ENCODE results near the gene BOLA1.
"Not testable (repeated sequence)": the region's sequence is repeated elsewhere in the genome, so short reads cannot be mapped to it uniquely, and the experiment has no call there.

BOLA1 gene, protein sequence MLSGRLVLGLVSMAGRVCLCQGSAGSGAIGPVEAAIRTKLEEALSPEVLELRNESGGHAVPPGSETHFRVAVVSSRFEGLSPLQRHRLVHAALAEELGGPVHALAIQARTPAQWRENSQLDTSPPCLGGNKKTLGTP

DNA sequence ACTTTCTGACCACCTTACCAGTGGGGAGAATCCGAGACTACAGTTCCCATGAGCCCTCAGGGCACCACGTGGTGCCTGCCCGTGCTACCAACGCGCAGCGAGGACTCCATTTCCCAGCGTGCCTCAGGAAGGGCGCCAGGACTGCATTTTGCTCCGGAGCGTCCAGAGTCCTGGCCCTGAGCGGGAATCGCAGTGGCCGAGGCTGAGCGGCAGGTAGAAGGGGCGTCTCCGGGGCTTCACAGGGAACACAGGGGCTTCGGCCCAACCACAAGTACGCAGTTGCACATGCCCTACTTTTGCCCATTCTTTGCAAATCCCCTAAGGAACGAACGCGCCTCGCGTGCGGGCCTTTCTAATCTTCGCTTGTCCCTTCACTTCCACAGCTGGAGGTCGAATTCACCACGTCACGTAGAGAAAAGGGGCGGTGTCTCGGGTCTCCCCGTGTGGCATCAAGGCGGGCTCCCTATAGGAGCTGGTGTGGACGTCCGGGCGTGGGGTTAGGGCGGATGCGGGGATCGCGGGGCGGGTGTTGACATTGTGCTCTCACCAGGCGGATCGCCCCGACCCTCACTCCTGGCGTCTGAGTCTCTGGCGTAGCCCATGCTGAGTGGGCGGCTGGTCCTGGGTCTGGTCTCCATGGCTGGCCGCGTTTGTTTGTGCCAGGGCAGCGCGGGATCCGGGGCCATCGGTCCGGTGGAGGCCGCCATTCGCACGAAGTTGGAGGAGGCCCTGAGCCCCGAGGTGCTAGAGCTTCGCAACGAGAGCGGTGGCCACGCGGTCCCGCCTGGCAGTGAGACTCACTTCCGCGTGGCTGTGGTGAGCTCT is at the start of gene BOLA1:
Gene BOLA1 (plus strand): TSS at position 109 of the 825 bp plus-strand sequence. CDS start 492 bp downstream, at position 601.
- Histone ChIP-seq H3K79me2 (no peaks in the 10 kb centered on the region), H3K4me2 (ENCODE audit: low read length) (peak within 1 kb of the TSS; percentile 80), H3K4me1 (no peaks in the 10 kb centered on the region), H3K4me3 (ENCODE audit: low read depth, low read length) (peak within 1 kb of the TSS; percentile 76), H3K27ac (peak within 1 kb of the TSS; percentile 82), H3K9ac (peak within 1 kb of the TSS; percentile 7), H3K27me3 (ENCODE audit: control insufficient read depth, insufficient read depth, low read length) (no peaks in the 10 kb centered on the region), H3K9me3 (ENCODE audit: control insufficient read depth, low read length) (no peaks in the 10 kb centered on the region), H3K36me3 (ENCODE audit: control insufficient read depth, insufficient read depth, low read length) (no peaks in the 10 kb centered on the region), H2AFZ (peak within 1 kb of the TSS; percentile 91)
- no peak for TF ChIP-seq CTCF (IDR thresholded peaks at IDR 0.05)

- H3K4me1 ChIP-seq: peaks cover 5% of the 10 kb centered on the region
- no peak overlapping the region for H3K27ac ChIP-seq
- H2AFZ ChIP-seq: no peak overlapping the region
- peaks cover 4% of the 10 kb centered on the region for H3K79me2 ChIP-seq
- no peaks in the 10 kb centered on the region for H3K9me3 ChIP-seq (ENCODE audit: control insufficient read depth, low read length)
- H3K36me3 ChIP-seq (ENCODE audit: control insufficient read depth, insufficient read depth, low read length): no peaks in the 10 kb centered on the region
- H3K9ac ChIP-seq: no peak overlapping the region
- H3K4me3 ChIP-seq (ENCODE audit: low read depth, low read length): peak overlapping the region; percentile 45
- peak overlapping the region; percentile 63 for H3K4me2 ChIP-seq (ENCODE audit: low read length)
- H3K27me3 ChIP-seq (ENCODE audit: control insufficient read depth, insufficient read depth, low read length): no peaks in the 10 kb centered on the region
- no peak for TF ChIP-seq CTCF (IDR thresholded peaks at IDR 0.05)
Measured at GRCh38 chr1:149849947-149850360, 49.4 kb upstream of the BOLA1 start.

DNA sequence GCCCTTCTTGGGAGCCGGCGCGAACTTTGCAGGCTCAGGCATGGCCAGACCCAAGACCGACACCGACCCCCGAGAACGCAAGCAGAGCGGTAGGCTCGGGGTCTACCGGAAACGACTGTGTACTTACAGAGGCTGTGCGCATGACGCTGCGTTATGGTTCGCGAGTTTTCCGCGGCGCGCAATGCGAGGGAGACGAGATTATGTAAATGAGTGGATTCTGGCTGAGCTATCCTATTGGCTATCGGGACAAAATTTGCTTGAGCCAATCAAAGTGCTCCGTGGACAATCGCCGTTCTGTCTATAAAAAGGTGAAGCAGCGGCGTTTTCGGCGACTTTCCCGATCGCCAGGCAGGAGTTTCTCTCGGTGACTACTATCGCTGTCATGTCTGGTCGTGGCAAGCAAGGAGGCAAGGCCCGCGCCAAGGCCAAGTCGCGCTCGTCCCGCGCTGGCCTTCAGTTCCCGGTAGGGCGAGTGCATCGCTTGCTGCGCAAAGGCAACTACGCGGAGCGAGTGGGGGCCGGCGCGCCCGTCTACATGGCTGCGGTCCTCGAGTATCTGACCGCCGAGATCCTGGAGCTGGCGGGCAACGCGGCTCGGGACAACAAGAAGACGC is 48.5 kb upstream of the BOLA1 start:
- not testable (repeated sequence) for H3K9ac ChIP-seq; H3K4me2 ChIP-seq (ENCODE audit: low read length)

GRCh38 chr1:149851585-149852213 is 47.7 kb upstream of the BOLA1 start:
- H3K27ac ChIP-seq; H3K79me2 ChIP-seq; H3K4me2 ChIP-seq (ENCODE audit: low read length); H3K9me3 ChIP-seq (ENCODE audit: control insufficient read depth, low read length); H3K4me1 ChIP-seq; H3K4me3 ChIP-seq (ENCODE audit: low read depth, low read length); H3K27me3 ChIP-seq (ENCODE audit: control insufficient read depth, insufficient read depth, low read length); H2AFZ ChIP-seq; H3K9ac ChIP-seq; H3K36me3 ChIP-seq (ENCODE audit: control insufficient read depth, insufficient read depth, low read length): not testable (repeated sequence)

More for the DNA sequence above, 48.5 kb upstream of the BOLA1 start:
- H3K27ac ChIP-seq; H2AFZ ChIP-seq; H3K4me1 ChIP-seq; H3K36me3 ChIP-seq (ENCODE audit: control insufficient read depth, insufficient read depth, low read length); H3K9me3 ChIP-seq (ENCODE audit: control insufficient read depth, low read length); H3K4me3 ChIP-seq (ENCODE audit: low read depth, low read length); H3K79me2 ChIP-seq; H3K27me3 ChIP-seq (ENCODE audit: control insufficient read depth, insufficient read depth, low read length): not testable (repeated sequence)

DNA sequence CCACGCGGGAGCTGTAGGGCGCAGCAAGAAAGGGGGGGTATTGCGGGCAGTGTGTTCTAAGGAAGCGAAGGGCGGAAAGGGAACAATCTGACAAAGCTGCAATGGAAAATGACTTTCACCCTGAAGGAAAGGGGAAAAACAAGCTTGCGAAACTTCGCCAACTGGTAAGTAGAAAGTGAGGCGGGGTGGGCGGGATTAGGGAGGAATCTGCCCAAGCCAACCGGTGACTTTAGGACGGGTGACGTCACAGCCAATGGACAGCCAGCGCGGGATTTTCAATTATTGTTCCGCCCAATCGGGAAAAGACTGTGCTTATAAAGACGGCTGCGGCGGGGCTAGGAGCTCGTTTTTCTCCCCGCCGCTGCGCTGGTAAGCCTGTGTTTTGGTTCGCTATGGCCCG is 47.1 kb upstream of the BOLA1 start:
- H3K4me2 ChIP-seq (ENCODE audit: low read length); H2AFZ ChIP-seq; H3K27ac ChIP-seq; H3K4me1 ChIP-seq; H3K36me3 ChIP-seq (ENCODE audit: control insufficient read depth, insufficient read depth, low read length); H3K9me3 ChIP-seq (ENCODE audit: control insufficient read depth, low read length); H3K79me2 ChIP-seq; H3K9ac ChIP-seq; H3K4me3 ChIP-seq (ENCODE audit: low read depth, low read length); H3K27me3 ChIP-seq (ENCODE audit: control insufficient read depth, insufficient read depth, low read length): not testable (repeated sequence)

- H3K27me3 ChIP-seq (ENCODE audit: control insufficient read depth, insufficient read depth, low read length); H3K4me3 ChIP-seq (ENCODE audit: low read depth, low read length); H3K9me3 ChIP-seq (ENCODE audit: control insufficient read depth, low read length); H3K27ac ChIP-seq; H3K9ac ChIP-seq; H3K4me2 ChIP-seq (ENCODE audit: low read length); H3K36me3 ChIP-seq (ENCODE audit: control insufficient read depth, insufficient read depth, low read length); H3K79me2 ChIP-seq; H3K4me1 ChIP-seq; H2AFZ ChIP-seq: not testable (repeated sequence)
Measured at GRCh38 chr1:149860271-149860670, 39.1 kb upstream of the BOLA1 start.

- not testable (repeated sequence) for H3K4me1 ChIP-seq; H3K79me2 ChIP-seq; H3K27me3 ChIP-seq (ENCODE audit: control insufficient read depth, insufficient read depth, low read length); H2AFZ ChIP-seq; H3K9ac ChIP-seq; H3K4me2 ChIP-seq (ENCODE audit: low read length); H3K4me3 ChIP-seq (ENCODE audit: low read depth, low read length); H3K36me3 ChIP-seq (ENCODE audit: control insufficient read depth, insufficient read depth, low read length); H3K9me3 ChIP-seq (ENCODE audit: control insufficient read depth, low read length); H3K27ac ChIP-seq
Measured at GRCh38 chr1:149860684-149861496, 38.5 kb upstream of the BOLA1 start.

GRCh38 chr1:149861497-149862054 is 37.8 kb upstream of the BOLA1 start:
- not testable (repeated sequence) for H3K27ac ChIP-seq; H3K9me3 ChIP-seq (ENCODE audit: control insufficient read depth, low read length); H3K79me2 ChIP-seq; H3K27me3 ChIP-seq (ENCODE audit: control insufficient read depth, insufficient read depth, low read length); H2AFZ ChIP-seq; H3K36me3 ChIP-seq (ENCODE audit: control insufficient read depth, insufficient read depth, low read length); H3K4me2 ChIP-seq (ENCODE audit: low read length); H3K9ac ChIP-seq; H3K4me1 ChIP-seq; H3K4me3 ChIP-seq (ENCODE audit: low read depth, low read length)
